HG02840 (cell line): Measurements from ENCODE around the gene PRSS48.
A peak's percentile ranks its signal among the peaks of the same experiment; 100 is the strongest.
"Not testable (repeated sequence)": the region's sequence is repeated elsewhere in the genome, so short reads cannot be mapped to it uniquely, and the experiment has no call there.

Source experiments
- ATAC-seq: cut with Tn5 transposase; IDR thresholded peaks from one replicate; pipeline ENCODE4 v1.9.1; 2021; ENCODE audit warnings: mild to moderate bottlenecking, moderate library complexity, moderate number of reproducible peaks; ENCODE audit not compliant: unreplicated experiment, low FRiP score

The PRSS48 gene

GRCh38 chr4:151276787-151277562 is at the start of gene PRSS48:
Gene PRSS48 (plus strand): TSS chr4:151277161. CDS start chr4:151277173, 12 bp downstream.
- peak; percentile 70 for ATAC-seq

GRCh38 chr4:151227172-151227571 is 49.8 kb upstream of the PRSS48 start:
- no peak for ATAC-seq

GRCh38 chr4:151227731-151228130 is 49.2 kb upstream of the PRSS48 start:
- no peak for ATAC-seq

GRCh38 chr4:151228189-151229119 is 48.5 kb upstream of the PRSS48 start:
- no peak for ATAC-seq

- no peak for ATAC-seq
Measured at GRCh38 chr4:151231915-151232595, 44.9 kb upstream of the PRSS48 start.

- ATAC-seq: no peak
Measured at GRCh38 chr4:151233600-151233999, 43.4 kb upstream of the PRSS48 start.

GRCh38 chr4:151235373-151235772 is 41.6 kb upstream of the PRSS48 start:
- not testable (repeated sequence) for ATAC-seq

GRCh38 chr4:151236036-151236435 is 40.9 kb upstream of the PRSS48 start:
- no peak for ATAC-seq

- no peak for ATAC-seq
Measured at GRCh38 chr4:151238477-151238876, 38.5 kb upstream of the PRSS48 start.

- no peak for ATAC-seq
Measured at GRCh38 chr4:151239608-151240007, 37.4 kb upstream of the PRSS48 start.

GRCh38 chr4:151242305-151242704 is 34.7 kb upstream of the PRSS48 start:
- ATAC-seq: no peak

- no peak for ATAC-seq
Measured at GRCh38 chr4:151246742-151247141, 30.2 kb upstream of the PRSS48 start.

GRCh38 chr4:151247395-151247794 is 29.6 kb upstream of the PRSS48 start:
- no peak for ATAC-seq

GRCh38 chr4:151248519-151248918 is 28.4 kb upstream of the PRSS48 start:
- no peak for ATAC-seq

GRCh38 chr4:151250706-151251105 is 26.3 kb upstream of the PRSS48 start:
- ATAC-seq: no peak

GRCh38 chr4:151251603-151252304 is 25.2 kb upstream of the PRSS48 start:
- ATAC-seq: no peak

- not testable (repeated sequence) for ATAC-seq
Measured at GRCh38 chr4:151255226-151255625, 21.7 kb upstream of the PRSS48 start.

GRCh38 chr4:151255680-151256079 is 21.3 kb upstream of the PRSS48 start:
- ATAC-seq: not testable (repeated sequence)

- ATAC-seq: no peak
Measured at GRCh38 chr4:151256134-151256533, 20.8 kb upstream of the PRSS48 start.

GRCh38 chr4:151257704-151258103 is 19.3 kb upstream of the PRSS48 start:
- no peak for ATAC-seq
